AG10803 (cell line): ENCODE measurements around the gene SPRY4.

Source experiments
- DNase-seq: peaks from one replicate; pipeline ENCODE4 v3.0.0; 2010; ENCODE audit warnings: low read depth
- H3K4me3 ChIP-seq: 2 replicates; pipeline ENCODE4 v1.5.1; 2011; ENCODE audit warnings: mild to moderate bottlenecking, low read length, control low read depth
- TF ChIP-seq, protein P1 (sequence below): conservative IDR thresholded peaks from 2 replicates; pipeline ENCODE4 v1.5.1; 2011; ENCODE audit warnings: mild to moderate bottlenecking, low read length, control low read depth, inconsistent platforms

SPRY4 gene

DNA sequence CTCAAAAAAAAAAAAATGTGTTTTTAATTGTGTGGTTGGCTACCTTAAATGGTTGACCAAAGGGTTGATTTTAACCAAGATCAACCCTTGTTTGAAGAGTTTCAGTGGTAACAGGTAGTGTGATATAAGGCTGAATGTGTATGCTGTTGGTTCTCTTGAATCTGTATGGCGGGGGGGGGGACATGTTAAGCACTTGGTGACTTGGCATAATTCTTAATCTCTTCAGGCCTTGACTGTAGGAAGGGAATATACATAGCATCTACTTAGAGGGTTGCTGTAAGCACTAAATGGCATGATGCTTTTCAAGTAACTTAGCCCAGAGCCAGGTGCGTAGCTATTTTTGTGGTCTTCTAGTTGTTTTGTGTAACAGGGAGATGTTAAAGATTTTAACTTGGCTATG, 5.6 kb upstream of the SPRY4 start:
- no peak overlapping the region for H3K4me3 ChIP-seq
- TF ChIP-seq, protein P1, sequence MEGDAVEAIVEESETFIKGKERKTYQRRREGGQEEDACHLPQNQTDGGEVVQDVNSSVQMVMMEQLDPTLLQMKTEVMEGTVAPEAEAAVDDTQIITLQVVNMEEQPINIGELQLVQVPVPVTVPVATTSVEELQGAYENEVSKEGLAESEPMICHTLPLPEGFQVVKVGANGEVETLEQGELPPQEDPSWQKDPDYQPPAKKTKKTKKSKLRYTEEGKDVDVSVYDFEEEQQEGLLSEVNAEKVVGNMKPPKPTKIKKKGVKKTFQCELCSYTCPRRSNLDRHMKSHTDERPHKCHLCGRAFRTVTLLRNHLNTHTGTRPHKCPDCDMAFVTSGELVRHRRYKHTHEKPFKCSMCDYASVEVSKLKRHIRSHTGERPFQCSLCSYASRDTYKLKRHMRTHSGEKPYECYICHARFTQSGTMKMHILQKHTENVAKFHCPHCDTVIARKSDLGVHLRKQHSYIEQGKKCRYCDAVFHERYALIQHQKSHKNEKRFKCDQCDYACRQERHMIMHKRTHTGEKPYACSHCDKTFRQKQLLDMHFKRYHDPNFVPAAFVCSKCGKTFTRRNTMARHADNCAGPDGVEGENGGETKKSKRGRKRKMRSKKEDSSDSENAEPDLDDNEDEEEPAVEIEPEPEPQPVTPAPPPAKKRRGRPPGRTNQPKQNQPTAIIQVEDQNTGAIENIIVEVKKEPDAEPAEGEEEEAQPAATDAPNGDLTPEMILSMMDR = no peak
- no peak for DNase-seq

DNA sequence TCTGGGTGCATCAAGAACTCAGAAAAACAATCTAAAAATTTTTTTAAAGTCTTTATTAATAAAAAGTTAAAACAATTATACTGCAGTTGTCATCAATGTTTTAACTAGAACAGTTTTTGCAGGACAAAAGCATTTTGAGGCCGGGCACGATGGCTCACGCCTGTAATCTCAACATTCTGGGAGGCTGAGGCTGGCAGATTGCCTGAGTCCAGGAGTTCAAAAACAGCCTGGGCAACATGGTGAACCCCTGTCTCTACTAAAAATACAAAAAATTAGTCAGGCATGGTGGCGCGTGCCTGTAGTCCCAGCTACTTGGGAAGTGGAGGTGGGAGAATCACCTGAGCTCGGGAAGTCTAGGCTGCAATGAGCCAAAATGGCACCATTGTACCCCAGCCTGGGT, 5.2 kb upstream of the SPRY4 start:
- no peak for DNase-seq
- TF ChIP-seq, protein P1 = no peak
- H3K4me3 ChIP-seq = no peak overlapping the region

DNA sequence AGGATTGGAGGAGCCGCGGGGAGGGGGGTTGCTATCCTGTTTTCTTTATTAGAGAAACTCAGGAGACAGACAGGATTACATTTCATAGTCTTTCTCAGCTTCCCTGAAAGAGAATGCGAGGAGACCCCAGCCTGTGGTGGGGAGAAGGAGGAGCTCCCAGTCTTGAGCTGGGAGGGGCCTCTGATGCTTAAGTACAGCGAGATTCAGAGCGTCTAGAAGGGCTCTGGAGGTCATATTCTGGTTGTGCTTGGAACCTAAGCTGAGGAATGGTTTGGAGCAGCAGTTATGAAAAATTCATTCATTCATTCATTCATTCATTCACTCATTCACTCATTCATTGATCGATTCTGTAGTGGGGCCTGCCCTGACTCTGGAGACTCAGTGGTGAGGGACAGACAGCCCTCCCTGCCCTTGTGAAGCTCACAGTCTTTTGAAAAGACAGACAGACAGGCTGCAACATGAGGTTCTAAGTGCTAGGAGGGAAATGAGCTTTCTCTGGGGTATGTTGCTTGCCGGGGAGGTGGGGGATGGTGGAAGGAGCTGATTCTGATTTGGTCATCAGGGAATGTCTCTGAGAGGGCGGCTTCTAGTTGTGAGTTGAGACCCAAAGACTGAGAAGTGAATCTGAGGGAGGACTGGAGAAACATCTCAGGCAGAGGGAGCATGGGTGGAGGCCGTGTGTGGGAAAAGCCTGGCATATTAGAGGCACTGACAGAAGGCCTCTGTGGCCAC, 2.5 kb upstream of the SPRY4 start:
- no peak overlapping the region for H3K4me3 ChIP-seq
- DNase-seq = peak; percentile 87
- TF ChIP-seq, protein P1 = peak; percentile 41

- H3K4me3 ChIP-seq = peak overlapping the region; percentile 88
- DNase-seq = no peak
- TF ChIP-seq, protein P1 = 0 out of 2 replicates have a peak, but pooled peaks have one; percentile 4
Measured at GRCh38 chr5:142326480-142326938, 1.7 kb upstream of the SPRY4 start.

DNA sequence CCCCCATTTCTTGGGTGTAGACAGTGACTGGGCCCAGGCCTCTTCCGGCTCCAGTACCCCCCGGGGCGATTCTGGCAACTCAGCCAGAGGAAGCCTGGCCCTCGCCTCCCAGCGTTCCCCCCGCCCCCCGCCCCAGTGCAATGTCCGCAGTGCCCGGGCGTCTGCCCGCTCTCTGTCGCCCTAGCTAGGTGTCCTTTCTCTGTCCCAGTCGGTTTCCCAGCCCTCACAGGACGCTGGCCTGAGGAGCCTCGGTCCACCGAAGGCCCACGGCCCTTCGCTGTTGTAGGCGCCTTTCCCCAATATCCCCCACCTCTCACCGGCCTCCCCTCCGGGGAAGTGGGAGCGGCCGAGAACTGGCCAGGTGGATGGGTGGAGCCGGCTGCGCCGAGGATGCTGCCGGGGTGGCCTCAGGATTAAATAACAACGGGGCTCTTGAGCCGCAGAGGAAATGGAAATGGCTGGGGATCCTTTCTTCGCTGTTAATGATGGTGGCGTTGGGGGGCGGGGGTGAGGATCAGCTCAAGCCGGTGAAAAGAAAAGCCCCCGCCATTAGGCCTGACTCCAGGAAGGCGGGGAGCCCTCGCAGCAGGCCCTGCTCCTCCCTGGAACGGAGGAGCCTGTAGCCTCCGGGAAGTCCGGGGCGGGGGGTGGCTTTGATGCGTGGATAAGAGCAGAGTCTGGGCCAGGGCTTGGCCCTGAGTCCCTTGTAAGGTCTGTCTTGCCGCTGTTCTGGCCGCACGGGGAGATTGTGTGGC, 1.1 kb upstream of the SPRY4 start:
- TF ChIP-seq, protein P1 = no peak
- peak; percentile 63 for DNase-seq
- peak overlapping the region; percentile 88 for H3K4me3 ChIP-seq

DNA sequence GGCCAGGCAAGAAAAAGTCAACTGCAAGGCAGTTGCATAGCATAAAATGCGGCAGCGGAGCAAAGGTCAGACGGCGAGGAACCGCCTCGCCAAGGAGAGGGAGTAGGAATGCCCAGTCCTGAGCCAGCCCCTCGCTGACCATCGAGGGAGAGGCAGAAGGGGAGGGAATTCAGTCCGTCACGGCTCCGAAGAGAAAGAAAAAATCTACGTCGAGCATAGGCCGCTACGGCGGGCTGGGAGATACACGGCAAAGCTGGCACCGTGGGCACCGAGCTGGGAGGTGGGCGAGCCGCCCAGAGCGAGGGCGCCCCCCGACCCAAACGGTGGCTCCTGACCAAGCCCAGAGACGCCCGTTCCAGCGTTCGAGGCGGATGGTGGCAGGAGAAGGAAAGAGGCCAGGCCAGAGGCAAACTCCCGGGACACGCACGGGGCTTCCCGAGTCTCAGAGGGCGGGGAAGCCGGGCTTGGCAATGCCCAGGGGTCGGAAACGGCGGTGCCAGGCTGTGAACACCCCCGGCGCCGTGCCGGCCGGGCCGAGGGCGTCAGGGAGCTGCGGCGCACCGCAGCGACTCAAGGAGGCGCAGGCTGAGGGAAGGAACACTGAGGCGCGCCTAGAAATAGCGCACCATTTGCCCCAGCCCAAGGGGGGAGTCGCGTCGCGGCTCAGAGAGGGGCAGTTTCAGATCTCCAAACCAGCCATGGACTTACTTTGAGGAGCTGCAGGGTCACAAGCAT, 518 bp downstream of the SPRY4 start:
- TF ChIP-seq, protein P1 = 0 out of 2 replicates have a peak, but pooled peaks have one; percentile 34
- peak overlapping the region; percentile 88 for H3K4me3 ChIP-seq
- peak; percentile 44 for DNase-seq
